Measurements from ENCODE around the gene AHNAK2.

Gene AHNAK2

DNA sequence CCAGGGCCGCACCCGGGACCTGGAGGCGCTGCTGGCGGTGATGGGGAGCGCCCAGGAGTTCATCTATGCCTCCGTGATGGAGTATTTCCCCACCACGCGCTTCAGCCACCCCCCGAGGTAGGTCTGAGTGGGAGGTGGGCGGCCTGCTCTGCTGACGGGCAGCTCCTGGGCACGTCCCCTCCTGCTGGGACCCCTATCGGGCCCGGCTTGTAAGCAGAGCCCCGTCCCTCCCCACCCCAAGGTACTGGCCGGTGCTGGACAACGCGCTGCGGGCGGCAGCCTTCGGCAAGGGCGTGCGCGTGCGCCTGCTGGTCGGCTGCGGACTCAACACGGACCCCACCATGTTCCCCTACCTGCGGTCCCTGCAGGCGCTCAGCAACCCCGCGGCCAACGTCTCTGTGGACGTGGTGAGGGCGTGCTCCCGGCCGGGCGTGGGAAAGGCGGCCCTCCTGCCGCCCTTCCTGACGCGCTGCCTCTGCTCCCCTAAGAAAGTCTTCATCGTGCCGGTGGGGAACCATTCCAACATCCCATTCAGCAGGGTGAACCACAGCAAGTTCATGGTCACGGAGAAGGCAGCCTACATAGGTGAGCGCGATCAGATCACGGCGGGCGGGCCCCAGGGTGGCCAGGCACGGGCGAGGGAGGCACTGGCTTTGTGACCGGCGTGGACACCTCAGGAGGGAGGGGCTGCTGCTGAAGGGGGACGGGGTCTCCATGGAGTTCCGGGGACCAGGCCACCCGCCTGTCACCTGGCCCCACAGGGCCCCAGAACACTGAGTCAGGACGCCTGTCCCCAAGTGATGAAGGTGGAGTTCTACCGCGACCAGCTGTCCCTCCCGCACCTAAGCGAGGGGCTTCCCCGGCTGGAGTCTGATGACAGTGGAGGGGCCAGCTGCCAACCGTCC is 46.2 kb downstream of the AHNAK2 start:
- Histone ChIP-seq H3K4me2 (ENCODE audit: low read depth, low read length, poor library complexity, severe bottlenecking) (no peak overlapping the region), H3K9me3 (ENCODE audit: insufficient read depth, low read length) (no peaks in the 10 kb centered on the region), H2AFZ (ENCODE audit: low read depth, low read length, severe bottlenecking) (no peak overlapping the region), H3K9me2 (replicated peaks; ENCODE audit: insufficient read depth, low read length) (no peaks in the 10 kb centered on the region), H3K79me2 (ENCODE audit: insufficient read depth, low read length) (no peaks in the 10 kb centered on the region), H3F3A (ENCODE audit: insufficient read depth) (no peaks in the 10 kb centered on the region), H4K20me1 (ENCODE audit: low read depth, low read length) (no peaks in the 10 kb centered on the region), H3K36me3 (ENCODE audit: low read length) (no peaks in the 10 kb centered on the region), H3K9ac (ENCODE audit: low read length) (no peak overlapping the region), H3K27me3 (ENCODE audit: low read length) (no peaks in the 10 kb centered on the region), H3K4me3 (ENCODE audit: insufficient read depth, low read length, poor library complexity, severe bottlenecking) (no peak overlapping the region), H3K27ac (ENCODE audit: low read depth, low read length) (no peak overlapping the region)
- no peak for TF ChIP-seq CTCF (IDR thresholded peaks at IDR 0.05; ENCODE audit: insufficient read depth, low read length, poor library complexity, severe bottlenecking)
- TF ChIP-seq EZH2phosphoT487 (conservative IDR thresholded peaks at IDR 0.05; ENCODE audit: low read length) = no peak

GRCh38 chr14:104931304-104931770 is 46.8 kb downstream of the AHNAK2 start:
- TF ChIP-seq CTCF (IDR thresholded peaks at IDR 0.05; ENCODE audit: insufficient read depth, low read length, poor library complexity, severe bottlenecking) (no peak), EZH2phosphoT487 (conservative IDR thresholded peaks at IDR 0.05; ENCODE audit: low read length) (no peak)
- Histone ChIP-seq H3K27me3 (ENCODE audit: low read length) (no peaks in the 10 kb centered on the region), H3K9me3 (ENCODE audit: insufficient read depth, low read length) (no peaks in the 10 kb centered on the region), H4K20me1 (ENCODE audit: low read depth, low read length) (no peaks in the 10 kb centered on the region), H3K4me3 (ENCODE audit: insufficient read depth, low read length, poor library complexity, severe bottlenecking) (no peak overlapping the region), H3K4me2 (ENCODE audit: low read depth, low read length, poor library complexity, severe bottlenecking) (no peak overlapping the region), H3K79me2 (ENCODE audit: insufficient read depth, low read length) (no peaks in the 10 kb centered on the region), H3K36me3 (ENCODE audit: low read length) (no peaks in the 10 kb centered on the region), H2AFZ (ENCODE audit: low read depth, low read length, severe bottlenecking) (no peak overlapping the region), H3K9me2 (replicated peaks; ENCODE audit: insufficient read depth, low read length) (no peaks in the 10 kb centered on the region), H3K27ac (ENCODE audit: low read depth, low read length) (no peak overlapping the region), H3K9ac (ENCODE audit: low read length) (no peak overlapping the region), H3F3A (ENCODE audit: insufficient read depth) (no peaks in the 10 kb centered on the region)

GRCh38 chr14:104930526-104931303 is 47.5 kb downstream of the AHNAK2 start:
- Histone ChIP-seq H3K27ac (ENCODE audit: low read depth, low read length) (no peak overlapping the region), H2AFZ (ENCODE audit: low read depth, low read length, severe bottlenecking) (no peak overlapping the region), H3K9me3 (ENCODE audit: insufficient read depth, low read length) (no peaks in the 10 kb centered on the region), H3F3A (ENCODE audit: insufficient read depth) (no peaks in the 10 kb centered on the region), H3K36me3 (ENCODE audit: low read length) (no peaks in the 10 kb centered on the region), H4K20me1 (ENCODE audit: low read depth, low read length) (no peaks in the 10 kb centered on the region), H3K4me3 (ENCODE audit: insufficient read depth, low read length, poor library complexity, severe bottlenecking) (no peak overlapping the region), H3K4me2 (ENCODE audit: low read depth, low read length, poor library complexity, severe bottlenecking) (no peak overlapping the region), H3K9me2 (replicated peaks; ENCODE audit: insufficient read depth, low read length) (no peaks in the 10 kb centered on the region), H3K79me2 (ENCODE audit: insufficient read depth, low read length) (no peaks in the 10 kb centered on the region), H3K27me3 (ENCODE audit: low read length) (no peaks in the 10 kb centered on the region), H3K9ac (ENCODE audit: low read length) (no peak overlapping the region)
- TF ChIP-seq EZH2phosphoT487 (conservative IDR thresholded peaks at IDR 0.05; ENCODE audit: low read length) (no peak), CTCF (IDR thresholded peaks at IDR 0.05; ENCODE audit: insufficient read depth, low read length, poor library complexity, severe bottlenecking) (no peak)
